ENCODE results near the gene ALDH1A1. TPM values are rescaled to one million over a fixed set of nuclear protein-coding genes. Genes with fewer than 3 reads are reported as not detected.

The ALDH1A1 gene
- total RNA-seq, 1 donor from 2014 or later, result 0.27 TPM

- Mint-ChIP-seq H3K9me3 (ENCODE audit: low read depth) (no peaks in the 10 kb centered on the region), H3K4me1 (ENCODE audit: low read depth) (no peaks in the 10 kb centered on the region), H3K36me3 (ENCODE audit: low read depth) (no peaks in the 10 kb centered on the region), H3K27me3 (ENCODE audit: low read depth) (peaks cover 59% of the 10 kb centered on the region), H3K4me3 (ENCODE audit: unreplicated experiment) (no peak overlapping the region), H3K27ac (ENCODE audit: unreplicated experiment) (no peak overlapping the region)
- no peak for DNase-seq (ENCODE audit: low spot score)
- TF ChIP-seq, protein P1, sequence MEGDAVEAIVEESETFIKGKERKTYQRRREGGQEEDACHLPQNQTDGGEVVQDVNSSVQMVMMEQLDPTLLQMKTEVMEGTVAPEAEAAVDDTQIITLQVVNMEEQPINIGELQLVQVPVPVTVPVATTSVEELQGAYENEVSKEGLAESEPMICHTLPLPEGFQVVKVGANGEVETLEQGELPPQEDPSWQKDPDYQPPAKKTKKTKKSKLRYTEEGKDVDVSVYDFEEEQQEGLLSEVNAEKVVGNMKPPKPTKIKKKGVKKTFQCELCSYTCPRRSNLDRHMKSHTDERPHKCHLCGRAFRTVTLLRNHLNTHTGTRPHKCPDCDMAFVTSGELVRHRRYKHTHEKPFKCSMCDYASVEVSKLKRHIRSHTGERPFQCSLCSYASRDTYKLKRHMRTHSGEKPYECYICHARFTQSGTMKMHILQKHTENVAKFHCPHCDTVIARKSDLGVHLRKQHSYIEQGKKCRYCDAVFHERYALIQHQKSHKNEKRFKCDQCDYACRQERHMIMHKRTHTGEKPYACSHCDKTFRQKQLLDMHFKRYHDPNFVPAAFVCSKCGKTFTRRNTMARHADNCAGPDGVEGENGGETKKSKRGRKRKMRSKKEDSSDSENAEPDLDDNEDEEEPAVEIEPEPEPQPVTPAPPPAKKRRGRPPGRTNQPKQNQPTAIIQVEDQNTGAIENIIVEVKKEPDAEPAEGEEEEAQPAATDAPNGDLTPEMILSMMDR (IDR thresholded peaks at IDR 0.05), result no peak
Observed at GRCh38 chr9:72949244-72949582, 3.6 kb downstream of the ALDH1A1 start.

DNA sequence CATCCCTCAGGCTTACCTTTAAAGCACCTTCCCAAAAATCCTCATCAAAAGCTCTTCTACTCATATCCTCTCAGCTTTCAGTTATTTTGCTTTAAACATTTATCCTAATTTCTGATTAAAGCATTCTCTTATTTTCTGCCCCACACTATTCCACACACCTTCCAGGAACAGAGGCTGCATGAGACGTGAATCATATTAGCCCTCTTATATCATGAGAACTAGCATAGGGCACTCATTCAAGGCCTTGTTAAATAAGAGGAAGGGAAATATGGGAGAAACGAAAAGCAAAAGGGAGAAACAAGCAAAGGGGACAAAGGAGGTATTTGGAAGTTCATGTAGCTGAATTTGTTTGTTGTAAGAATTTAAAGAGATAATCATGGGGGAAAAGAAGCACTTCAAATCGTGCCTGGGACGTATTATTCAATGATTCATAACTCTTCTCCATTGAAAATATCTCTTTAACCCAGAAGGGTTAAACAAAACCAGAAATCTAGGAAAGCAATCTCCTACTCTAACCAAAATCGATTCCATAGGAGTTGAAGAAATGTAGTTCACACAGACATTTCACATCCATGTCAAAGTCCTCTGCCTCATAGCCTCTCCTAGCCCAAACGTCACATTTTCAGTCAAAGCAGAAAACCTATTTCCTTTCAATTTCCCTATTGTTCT, 4.1 kb downstream of the ALDH1A1 start:
- TF ChIP-seq, protein P1 (IDR thresholded peaks at IDR 0.05), result no peak
- Mint-ChIP-seq H3K27ac (ENCODE audit: unreplicated experiment) (no peak overlapping the region), H3K9me3 (ENCODE audit: low read depth) (no peaks in the 10 kb centered on the region), H3K4me3 (ENCODE audit: unreplicated experiment) (no peak overlapping the region), H3K4me1 (ENCODE audit: low read depth) (no peaks in the 10 kb centered on the region), H3K36me3 (ENCODE audit: low read depth) (no peaks in the 10 kb centered on the region), H3K27me3 (ENCODE audit: low read depth) (peaks cover 62% of the 10 kb centered on the region)
- no peak for DNase-seq (ENCODE audit: low spot score)

DNA sequence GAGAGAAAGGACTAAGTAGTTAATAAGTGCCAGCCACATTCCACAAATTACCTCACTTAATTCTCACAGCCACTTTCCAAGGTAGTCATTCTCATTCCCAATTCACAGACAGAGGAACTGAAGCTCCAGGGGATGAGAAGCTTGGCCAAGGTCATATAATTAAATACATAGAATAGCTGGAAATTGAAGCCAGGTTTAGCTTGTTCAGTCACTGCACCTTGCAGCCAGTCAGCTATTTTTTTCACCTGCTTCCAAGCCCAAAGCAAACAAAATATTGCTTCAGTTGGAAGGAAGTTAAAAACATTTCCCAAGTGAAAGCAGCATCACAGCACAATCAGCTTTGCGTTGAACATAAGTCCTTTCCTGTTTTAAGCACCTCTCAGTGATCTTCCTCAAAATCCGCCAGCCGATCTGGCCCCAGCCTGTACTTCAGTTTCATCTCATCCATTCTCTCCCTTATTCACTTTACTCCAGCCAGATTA, 4.8 kb downstream of the ALDH1A1 start:
- Mint-ChIP-seq H3K9me3 (ENCODE audit: low read depth) (no peaks in the 10 kb centered on the region), H3K27ac (ENCODE audit: unreplicated experiment) (no peak overlapping the region), H3K4me3 (ENCODE audit: unreplicated experiment) (no peak overlapping the region), H3K27me3 (ENCODE audit: low read depth) (peaks cover 65% of the 10 kb centered on the region), H3K4me1 (ENCODE audit: low read depth) (no peaks in the 10 kb centered on the region), H3K36me3 (ENCODE audit: low read depth) (no peaks in the 10 kb centered on the region)
- no peak for DNase-seq (ENCODE audit: low spot score)
- TF ChIP-seq, protein P1 (IDR thresholded peaks at IDR 0.05), result no peak

GRCh38 chr9:72946821-72947220, 6.0 kb downstream of the ALDH1A1 start:
- no peak overlapping the region for H3K27ac Mint-ChIP-seq (ENCODE audit: unreplicated experiment)
- no peaks in the 10 kb centered on the region for H3K9me3 Mint-ChIP-seq (ENCODE audit: low read depth)
- peaks cover 68% of the 10 kb centered on the region for H3K27me3 Mint-ChIP-seq (ENCODE audit: low read depth)
- DNase-seq (ENCODE audit: low spot score), result no peak
- no peak overlapping the region for H3K4me3 Mint-ChIP-seq (ENCODE audit: unreplicated experiment)
- no peaks in the 10 kb centered on the region for H3K36me3 Mint-ChIP-seq (ENCODE audit: low read depth)
- H3K4me1 Mint-ChIP-seq (ENCODE audit: low read depth), result no peaks in the 10 kb centered on the region
- TF ChIP-seq, protein P1 (IDR thresholded peaks at IDR 0.05), result no peak

- no peaks in the 10 kb centered on the region for H3K4me1 Mint-ChIP-seq (ENCODE audit: low read depth)
- H3K27ac Mint-ChIP-seq (ENCODE audit: unreplicated experiment), result no peak overlapping the region
- H3K36me3 Mint-ChIP-seq (ENCODE audit: low read depth), result no peaks in the 10 kb centered on the region
- DNase-seq (ENCODE audit: low spot score), result no peak
- TF ChIP-seq, protein P1 (IDR thresholded peaks at IDR 0.05), result no peak
- no peak overlapping the region for H3K4me3 Mint-ChIP-seq (ENCODE audit: unreplicated experiment)
- no peaks in the 10 kb centered on the region for H3K9me3 Mint-ChIP-seq (ENCODE audit: low read depth)
- peaks cover 73% of the 10 kb centered on the region for H3K27me3 Mint-ChIP-seq (ENCODE audit: low read depth)
Observed at GRCh38 chr9:72946318-72946717, 6.5 kb downstream of the ALDH1A1 start.

Data from chondrocyte (in vitro differentiated cells).